Measurements from ENCODE around the gene XPR1. TPM values are rescaled to one million over a fixed set of nuclear protein-coding genes. Genes with fewer than 3 reads are reported as not detected.

Gene XPR1
- total and polyA plus RNA-seq, 2 donors (not counting 1 experiment from before 2014, with no cell fraction given) = 2.8 to 22.3 TPM

DNA sequence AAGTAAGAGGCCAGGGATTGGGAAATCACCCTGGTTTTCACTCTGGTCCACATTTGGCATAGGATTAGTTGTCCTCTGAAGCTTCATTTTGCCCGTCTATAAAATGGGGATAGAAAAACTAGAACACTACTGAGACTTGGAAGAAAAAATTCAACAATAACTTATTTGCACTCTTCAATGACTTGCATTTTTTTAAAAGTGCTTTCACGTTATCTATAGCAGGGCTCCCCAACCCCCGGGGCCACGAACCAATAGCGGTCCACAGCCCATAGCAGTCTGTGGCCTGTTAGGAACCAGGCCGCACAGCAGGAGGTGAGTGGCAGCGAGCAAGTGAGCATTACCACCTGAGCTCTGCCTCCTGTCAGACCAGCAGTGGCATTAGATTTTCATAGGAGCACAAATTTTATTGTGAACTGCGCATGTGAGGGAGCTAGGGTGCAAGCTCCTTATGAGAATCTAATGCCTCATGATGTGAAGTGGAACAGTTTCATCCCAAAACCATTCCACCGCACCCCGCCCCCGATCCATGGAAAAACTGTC lies 283.7 kb downstream of the XPR1 start:
- no peaks in the 10 kb centered on the region for H3K79me2 ChIP-seq (ENCODE audit: control insufficient read depth, insufficient read depth, low read length)
- ChIA-PET POLR2A (no interaction called here), CTCF (no interaction called here)
- H2AFZ ChIP-seq (ENCODE audit: insufficient read depth, low read depth, low read length, poor library complexity, severe bottlenecking) = no peak overlapping the region
- Mint-ChIP-seq H3K27ac (no peak overlapping the region), H3K4me3 (no peak overlapping the region), H3K4me1 (peaks cover 14% of the 10 kb centered on the region), H3K9me3 (ENCODE audit: insufficient read depth) (no peaks in the 10 kb centered on the region), H3K27me3 (peaks cover 26% of the 10 kb centered on the region)
- TF ChIP-seq EZH2 (IDR thresholded peaks at IDR 0.05; ENCODE audit: borderline replicate concordance, insufficient read depth, low read depth, low read length, poor library complexity, severe bottlenecking) = no peak
- no peak for TF ChIP-seq CTCF (IDR thresholded peaks at IDR 0.05)
- H3K36me3 ChIP-seq (replicated peaks in 1 of 2; ENCODE audit: control extremely low read depth in 1 of 2, control insufficient read depth in 1 of 2, extremely low read depth in 1 of 2, insufficient read depth in 2 of 2, low read length in 1 of 2) = no peaks in the 10 kb centered on the region
- 92% methylated on average over 9 of the region's 11 CpGs for WGBS (ENCODE audit: insufficient coverage)
- peaks cover 0 to 18% (median 9%) of the 10 kb centered on the region in 4 experiments for H3K27me3 ChIP-seq (replicated peaks in 1 of 4; ENCODE audit: control extremely low read depth in 1 of 4, control insufficient read depth in 3 of 4, insufficient read depth in 4 of 4, low read length in 3 of 4)
- H3K9ac ChIP-seq (ENCODE audit: low read length) = no peak overlapping the region
- DNase-seq (no peak), ATAC-seq (ENCODE audit: low read depth) (no peak)
- intact Hi-C loops (cut with micrococcal nuclease) = no loop called here
- no peaks in the 10 kb centered on the region for H4K20me1 ChIP-seq (ENCODE audit: control insufficient read depth, insufficient read depth, low read length, poor library complexity, severe bottlenecking)
- H3K4me2 ChIP-seq (replicated peaks; ENCODE audit: low read depth, low read length, poor library complexity, severe bottlenecking) = no peak overlapping the region
- H3K27ac ChIP-seq (ENCODE audit: low read length in 2 of 2) = no peak overlapping the region
- no peak overlapping the region for H3K4me3 ChIP-seq (ENCODE audit: control extremely low read depth in 1 of 5, extremely low read depth in 1 of 5, insufficient read depth in 1 of 5, low read depth in 2 of 5, low read length in 4 of 5)
- H3K9me3 ChIP-seq (ENCODE audit: control extremely low read depth in 1 of 3, control insufficient read depth in 2 of 3, insufficient read depth in 1 of 3, low read length in 2 of 3) = peaks cover 0 to 12% (median 0%) of the 10 kb centered on the region in 3 donors
- peaks cover 7 to 8% of the 10 kb centered on the region in 2 donors for H3K4me1 ChIP-seq (ENCODE audit: control insufficient read depth in 2 of 2, insufficient read depth in 2 of 2, low read length in 2 of 2)

GRCh38 chr1:180916012-180916770 lies 284.4 kb downstream of the XPR1 start:
- DNase-seq (no peak), ATAC-seq (ENCODE audit: low read depth) (no peak)
- POLR2A ChIA-PET = no interaction called here
- H3K4me1 Mint-ChIP-seq = peaks cover 14% of the 10 kb centered on the region
- Histone ChIP-seq H3K4me3 (ENCODE audit: control extremely low read depth in 1 of 5, extremely low read depth in 1 of 5, insufficient read depth in 1 of 5, low read depth in 2 of 5, low read length in 4 of 5) (no peak overlapping the region), H3K9ac (ENCODE audit: low read length) (no peak overlapping the region), H3K4me1 (ENCODE audit: control insufficient read depth in 2 of 2, insufficient read depth in 2 of 2, low read length in 2 of 2) (peaks cover 7 to 8% of the 10 kb centered on the region in 2 donors), H3K27ac (ENCODE audit: low read length in 2 of 2) (no peak overlapping the region), H3K27me3 (replicated peaks in 1 of 4; ENCODE audit: control extremely low read depth in 1 of 4, control insufficient read depth in 3 of 4, insufficient read depth in 4 of 4, low read length in 3 of 4) (peaks cover 0 to 18% (median 9%) of the 10 kb centered on the region in 4 experiments), H2AFZ (ENCODE audit: insufficient read depth, low read depth, low read length, poor library complexity, severe bottlenecking) (no peak overlapping the region), H3K4me2 (replicated peaks; ENCODE audit: low read depth, low read length, poor library complexity, severe bottlenecking) (no peak overlapping the region), H3K79me2 (ENCODE audit: control insufficient read depth, insufficient read depth, low read length) (no peaks in the 10 kb centered on the region), H4K20me1 (ENCODE audit: control insufficient read depth, insufficient read depth, low read length, poor library complexity, severe bottlenecking) (no peaks in the 10 kb centered on the region), H3K36me3 (replicated peaks in 1 of 2; ENCODE audit: control extremely low read depth in 1 of 2, control insufficient read depth in 1 of 2, extremely low read depth in 1 of 2, insufficient read depth in 2 of 2, low read length in 1 of 2) (no peaks in the 10 kb centered on the region), H3K9me3 (ENCODE audit: control extremely low read depth in 1 of 3, control insufficient read depth in 2 of 3, insufficient read depth in 1 of 3, low read length in 2 of 3) (peaks cover 0 to 12% (median 0%) of the 10 kb centered on the region in 3 donors)
- intact Hi-C loops (cut with micrococcal nuclease) = no loop called here
- H3K4me3 Mint-ChIP-seq = no peak overlapping the region
- no peaks in the 10 kb centered on the region for H3K9me3 Mint-ChIP-seq (ENCODE audit: insufficient read depth)
- H3K27me3 Mint-ChIP-seq = peaks cover 27% of the 10 kb centered on the region
- H3K27ac Mint-ChIP-seq = no peak overlapping the region
- no peak for TF ChIP-seq EZH2 (IDR thresholded peaks at IDR 0.05; ENCODE audit: borderline replicate concordance, insufficient read depth, low read depth, low read length, poor library complexity, severe bottlenecking)
- no peak for TF ChIP-seq CTCF (IDR thresholded peaks at IDR 0.05)
- CTCF ChIA-PET = no interaction called here
- WGBS (ENCODE audit: insufficient coverage) = 94% methylated on average over 17 of the region's 17 CpGs

Data from B cell (primary cell).